Fibroblast of upper back skin (primary cell): ENCODE results near the gene EHD1.

Experiments
- DNase-seq: peaks from one replicate; pipeline ENCODE4 v3.0.0-alpha.2; 2013

The EHD1 gene

DNA sequence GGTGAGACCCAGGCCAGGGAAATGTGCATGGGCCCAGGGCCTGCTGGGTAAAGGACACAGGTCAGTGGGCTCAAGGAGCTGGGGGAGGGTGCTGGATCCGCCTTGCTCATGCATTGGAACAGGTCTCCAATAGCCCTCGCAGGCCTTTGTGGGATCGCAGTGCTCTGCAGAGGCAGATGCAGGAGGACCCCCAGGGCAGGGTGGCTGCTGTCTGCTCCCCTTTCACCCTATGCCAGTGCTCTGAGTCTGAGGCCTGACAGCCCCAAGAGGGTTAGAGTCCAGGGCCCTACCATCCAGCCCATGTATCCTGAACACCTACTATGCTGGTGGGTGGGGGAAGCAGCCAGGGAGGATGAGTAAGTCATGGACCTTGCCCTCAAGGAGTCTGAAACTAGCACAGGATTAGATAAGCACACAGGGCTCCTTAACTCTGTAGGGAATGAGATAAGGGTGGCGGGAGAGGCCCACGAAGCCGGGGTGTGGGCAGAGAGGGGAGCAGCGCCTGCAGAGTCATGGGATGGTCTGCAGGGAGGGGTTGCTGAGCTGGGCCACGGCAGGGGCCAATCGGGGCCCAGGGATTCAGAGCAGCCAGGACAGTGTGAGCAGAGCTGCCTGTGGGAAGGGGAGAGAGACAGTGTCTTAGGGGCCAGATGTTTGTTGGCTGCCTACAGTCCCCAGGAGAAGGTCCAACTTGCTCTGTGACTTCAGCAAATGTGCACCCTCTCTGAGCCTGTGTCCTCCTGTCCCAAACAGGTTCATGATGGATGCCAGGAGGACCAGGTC lies 10.5 kb upstream of the EHD1 start:
- DNase-seq = no peak

DNA sequence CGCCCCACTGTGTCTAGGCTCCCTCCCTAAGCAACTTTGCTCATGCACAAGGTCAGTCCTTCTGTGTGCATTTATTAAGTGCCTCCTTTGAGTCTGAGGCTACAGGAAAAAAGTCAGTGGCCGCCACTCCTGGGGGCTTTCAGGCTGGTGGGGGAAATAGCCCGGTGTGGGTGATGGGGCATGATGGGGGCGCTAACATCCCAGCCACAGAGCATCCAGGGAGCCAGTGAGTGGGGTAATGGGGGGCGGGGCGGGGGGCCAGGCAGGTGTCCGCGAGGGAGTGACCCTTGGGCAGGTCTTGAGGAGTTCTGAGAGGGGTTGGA lies 9.9 kb upstream of the EHD1 start:
- DNase-seq = no peak

DNA sequence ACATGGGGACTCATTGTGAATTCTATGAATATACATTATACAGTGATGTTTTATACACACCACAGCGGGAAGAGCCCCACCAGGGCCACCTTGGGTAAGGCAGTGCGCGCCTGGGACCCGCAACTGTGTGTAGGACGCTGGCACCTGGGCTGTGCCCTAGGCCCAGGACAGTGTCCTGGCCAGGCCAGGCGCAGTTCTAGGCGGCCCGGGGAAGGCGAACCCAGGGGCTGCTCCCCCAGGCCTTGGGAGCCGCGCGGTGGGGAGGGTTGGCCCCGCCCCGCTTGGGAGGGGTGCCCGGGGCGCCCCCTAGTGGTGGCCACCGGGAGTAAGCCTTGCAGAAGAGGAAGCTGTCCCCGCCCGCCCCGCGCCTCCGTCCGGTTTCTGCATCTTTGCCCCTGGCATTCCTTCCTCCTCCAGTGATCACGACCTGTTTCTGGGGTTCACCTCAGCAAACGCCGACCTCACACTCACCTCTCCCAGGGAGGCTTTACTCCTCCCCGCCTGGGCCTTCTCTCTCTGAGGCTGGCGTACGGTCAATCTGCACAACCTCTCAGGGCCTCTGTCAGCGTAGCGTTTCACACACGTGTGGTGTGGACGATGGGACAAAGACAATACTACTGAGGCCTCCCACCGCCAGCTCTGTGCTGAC lies 9.5 kb upstream of the EHD1 start:
- DNase-seq = peak; percentile 61

DNA sequence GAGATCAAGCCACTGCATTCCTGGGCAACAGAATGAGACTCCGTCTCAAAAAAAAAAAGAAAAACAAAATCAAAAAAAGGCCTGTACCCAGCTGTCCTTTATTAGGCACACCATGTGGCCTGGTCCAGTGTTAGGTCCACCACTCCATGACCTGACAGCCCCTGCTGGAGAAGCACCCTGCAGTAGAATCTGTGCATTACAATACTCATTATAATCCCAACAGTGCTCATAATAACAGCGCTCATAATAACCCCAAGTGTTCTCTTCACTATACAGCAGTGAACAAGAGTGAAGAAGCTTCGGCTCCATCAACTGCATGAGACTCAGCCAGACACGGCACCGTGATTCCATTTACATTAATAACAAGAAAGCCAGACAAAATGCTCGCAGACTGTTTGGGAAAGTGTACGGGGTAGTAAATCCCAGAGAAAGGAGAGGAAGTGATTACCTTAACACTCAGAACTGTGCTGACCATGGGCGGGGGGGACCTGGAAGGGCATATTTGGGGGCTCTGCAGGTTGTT lies 8.9 kb upstream of the EHD1 start:
- no peak for DNase-seq

DNA sequence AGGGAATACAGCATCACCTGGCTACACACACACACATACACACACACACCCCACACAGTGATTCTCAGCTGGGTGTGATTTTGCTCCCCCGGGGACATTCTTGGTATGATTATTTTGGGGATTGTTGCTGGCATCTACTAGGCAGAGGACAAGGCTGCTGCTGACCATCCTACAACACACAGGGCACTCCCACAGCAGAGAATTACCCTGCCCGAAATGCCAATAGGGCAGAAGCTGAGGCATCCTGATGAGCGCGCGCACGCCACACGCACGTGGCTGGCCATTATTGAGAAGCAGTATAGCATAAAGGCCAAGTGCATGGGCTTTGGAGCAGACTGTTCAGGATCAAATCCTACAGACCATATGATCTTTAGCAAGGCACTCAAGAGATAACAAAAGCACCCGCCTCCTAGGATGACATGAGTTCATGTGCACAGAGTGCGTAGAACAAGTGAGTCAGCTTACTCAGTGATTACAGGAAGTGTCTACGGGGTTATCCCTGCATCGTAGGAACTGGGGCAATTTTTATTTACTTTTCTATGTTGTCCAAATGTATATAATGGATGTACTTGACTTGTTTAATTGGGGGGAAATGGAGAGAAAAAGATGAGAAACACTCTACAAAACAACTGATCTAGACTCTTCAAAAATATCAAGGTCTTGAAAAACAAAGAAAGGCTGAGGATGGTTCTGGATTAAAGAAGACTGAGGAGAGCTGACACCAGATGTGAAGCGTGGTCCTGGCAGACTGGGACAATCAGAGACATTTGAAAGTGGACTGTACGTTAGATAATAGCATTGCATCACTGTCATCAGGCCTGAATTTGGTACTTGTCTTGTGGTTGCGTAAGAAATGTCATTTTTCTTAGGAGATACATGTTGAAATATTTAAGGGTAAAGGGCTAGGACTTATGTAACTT lies 7.2 kb upstream of the EHD1 start:
- DNase-seq = peak; percentile 45

DNA sequence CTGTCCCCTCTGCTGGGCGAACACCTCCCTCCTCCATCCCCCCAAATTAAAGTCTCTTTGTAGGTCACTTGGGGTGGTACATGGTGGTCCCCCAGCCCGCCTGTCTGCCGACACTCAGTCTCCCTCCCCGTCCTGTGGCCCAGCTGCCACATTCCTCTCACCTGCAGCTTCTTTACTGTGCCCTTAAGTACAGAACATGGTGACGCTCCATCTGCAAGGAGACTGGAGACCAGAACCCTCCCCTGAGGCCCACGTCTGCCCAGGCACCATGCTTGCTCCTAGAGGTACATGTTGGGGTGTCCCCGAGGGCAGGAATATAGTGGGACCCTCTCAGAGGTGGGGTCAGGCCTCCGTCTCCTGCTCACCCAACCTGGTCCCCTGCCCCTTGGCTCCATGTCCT lies 5.6 kb upstream of the EHD1 start:
- DNase-seq = no peak

DNA sequence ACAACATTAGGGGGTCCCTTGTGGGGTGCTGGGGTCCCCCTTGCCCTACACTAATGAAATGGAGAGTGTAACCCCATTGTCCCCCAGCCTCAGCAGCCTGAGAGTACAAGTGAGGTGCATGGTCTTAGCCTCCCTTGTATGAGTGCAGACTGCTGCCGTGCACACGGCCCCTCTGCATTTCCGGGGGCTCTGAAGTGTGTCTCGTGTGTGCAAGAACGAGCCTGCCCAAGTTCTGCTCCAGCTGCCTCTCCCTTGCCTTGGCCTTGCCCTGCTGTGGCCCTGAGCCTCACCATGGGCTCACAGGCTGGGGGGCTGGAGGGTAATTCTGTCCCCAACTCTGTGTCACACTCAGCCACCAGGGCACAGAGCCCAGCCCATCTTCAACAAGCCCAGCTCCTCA lies 5.2 kb upstream of the EHD1 start:
- no peak for DNase-seq

DNA sequence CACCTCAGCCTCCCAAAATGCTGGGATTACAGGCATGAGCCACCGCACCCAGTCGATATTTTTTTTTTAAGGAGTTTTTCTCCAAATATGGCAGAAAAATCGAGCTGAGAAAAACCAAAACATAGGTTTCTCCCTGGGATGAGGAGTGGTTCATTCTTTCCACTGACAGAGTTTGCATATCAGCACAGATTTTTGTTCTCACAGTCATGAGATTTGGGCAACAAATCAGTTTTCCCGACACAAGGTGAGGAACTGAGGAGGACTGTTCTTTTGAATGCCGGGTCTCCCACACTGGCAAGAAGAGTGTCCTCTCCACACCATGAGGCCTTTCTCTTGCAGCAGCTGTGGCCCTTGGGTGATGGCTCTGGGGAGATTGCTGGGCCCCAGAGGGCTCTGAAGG lies 3.8 kb upstream of the EHD1 start:
- no peak for DNase-seq

DNA sequence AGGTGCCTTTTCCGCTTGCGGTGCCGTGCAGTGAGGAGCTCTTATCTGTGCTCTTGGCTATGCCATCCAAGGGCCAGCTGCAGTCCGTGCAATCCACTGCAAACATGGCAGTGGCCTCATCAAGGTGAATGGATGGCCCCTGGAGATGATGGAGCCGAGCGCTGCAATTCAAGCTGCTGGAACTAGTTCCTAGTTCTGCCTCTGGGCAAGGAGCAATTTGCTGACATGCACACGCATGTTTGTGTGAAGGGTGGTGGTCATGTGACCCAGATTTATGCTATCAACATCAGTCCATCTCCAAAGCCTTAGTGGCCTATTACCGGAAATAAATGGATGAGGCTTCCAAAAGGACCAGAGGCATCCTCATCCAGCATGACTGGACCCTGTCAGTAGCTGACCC lies 3.1 kb upstream of the EHD1 start:
- DNase-seq = no peak

DNA sequence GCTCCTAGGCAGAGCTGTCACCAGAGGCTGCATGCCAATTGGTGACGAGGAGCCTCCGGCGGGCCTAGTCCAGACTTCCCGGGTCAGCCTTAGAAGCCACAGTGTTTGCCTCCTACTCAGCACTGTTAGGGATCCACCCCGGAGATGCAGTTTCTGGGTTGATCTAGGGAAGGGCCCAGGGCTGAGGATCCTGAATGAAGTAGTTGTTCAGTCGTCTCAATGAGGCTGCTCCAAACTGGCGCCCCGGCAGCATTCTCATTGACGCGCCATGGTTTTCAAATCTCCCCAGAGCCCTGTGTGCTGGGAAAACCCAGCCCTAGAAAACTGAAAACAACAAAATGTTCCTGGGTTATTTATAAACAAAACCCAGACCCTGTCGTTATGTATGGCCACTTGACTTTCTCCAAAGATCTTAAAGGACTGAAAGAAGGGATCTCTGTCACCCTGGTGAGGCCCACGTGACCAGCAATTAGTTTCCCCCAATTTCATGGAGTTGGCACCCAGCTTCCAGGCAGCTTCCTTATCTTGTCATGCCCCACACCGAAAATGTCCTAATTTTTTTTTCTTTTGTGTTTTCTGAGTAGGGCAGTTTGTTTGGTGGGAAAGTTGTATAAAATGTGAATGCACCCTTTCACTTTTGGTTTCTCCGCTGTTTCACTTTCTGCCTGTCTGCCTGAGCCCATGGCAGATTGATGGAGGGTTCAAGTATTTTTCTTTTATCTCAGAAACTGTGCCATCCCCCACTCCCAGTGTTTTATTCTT lies 2.0 kb upstream of the EHD1 start:
- no peak for DNase-seq

DNA sequence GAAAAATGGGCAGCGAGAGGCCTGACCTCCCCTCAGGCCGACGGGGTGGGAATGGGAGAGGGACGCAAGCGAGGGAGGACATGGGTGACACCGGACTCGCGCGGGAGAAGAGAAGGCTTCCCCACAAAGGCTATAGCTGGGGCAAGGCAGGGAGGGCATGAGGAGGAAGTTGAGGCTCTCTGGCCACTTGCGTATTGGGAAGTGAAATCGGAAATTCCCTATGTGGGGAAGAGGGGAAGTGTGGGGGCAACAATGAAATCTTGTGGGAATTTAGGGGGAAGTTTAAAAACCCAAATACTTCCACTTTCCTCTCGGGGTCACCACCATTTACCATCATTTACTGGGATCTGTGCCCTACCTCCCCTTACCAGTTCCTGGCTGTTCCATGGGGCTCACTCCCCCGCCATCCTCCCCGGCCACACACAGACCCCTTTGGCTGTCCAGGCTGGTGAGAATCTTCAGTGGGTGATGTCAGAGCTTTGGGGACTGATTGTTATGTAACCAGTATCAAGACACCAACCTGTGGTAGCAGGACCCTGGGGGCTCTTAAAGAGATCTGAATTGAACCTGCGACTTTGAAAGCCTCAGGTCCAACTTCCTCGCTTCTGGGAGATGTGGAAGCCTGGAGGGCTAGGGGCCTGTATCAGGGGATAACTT lies 951 bp upstream of the EHD1 start:
- DNase-seq = no peak

DNA sequence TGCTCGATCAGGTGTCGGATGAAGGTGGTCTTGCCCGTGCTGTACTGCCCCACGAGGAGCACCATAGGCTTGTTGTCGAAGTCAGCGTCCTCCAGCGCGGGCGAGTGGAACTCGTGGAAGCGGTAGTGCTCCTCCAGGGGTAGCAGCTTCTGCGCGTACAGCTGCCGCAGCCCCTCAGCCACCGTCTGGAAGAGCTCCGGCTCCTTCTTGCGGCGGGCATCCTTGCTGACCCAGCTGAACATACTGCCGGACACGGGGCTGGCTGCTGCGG lies 263 bp downstream of the EHD1 start:
- no peak for DNase-seq

DNA sequence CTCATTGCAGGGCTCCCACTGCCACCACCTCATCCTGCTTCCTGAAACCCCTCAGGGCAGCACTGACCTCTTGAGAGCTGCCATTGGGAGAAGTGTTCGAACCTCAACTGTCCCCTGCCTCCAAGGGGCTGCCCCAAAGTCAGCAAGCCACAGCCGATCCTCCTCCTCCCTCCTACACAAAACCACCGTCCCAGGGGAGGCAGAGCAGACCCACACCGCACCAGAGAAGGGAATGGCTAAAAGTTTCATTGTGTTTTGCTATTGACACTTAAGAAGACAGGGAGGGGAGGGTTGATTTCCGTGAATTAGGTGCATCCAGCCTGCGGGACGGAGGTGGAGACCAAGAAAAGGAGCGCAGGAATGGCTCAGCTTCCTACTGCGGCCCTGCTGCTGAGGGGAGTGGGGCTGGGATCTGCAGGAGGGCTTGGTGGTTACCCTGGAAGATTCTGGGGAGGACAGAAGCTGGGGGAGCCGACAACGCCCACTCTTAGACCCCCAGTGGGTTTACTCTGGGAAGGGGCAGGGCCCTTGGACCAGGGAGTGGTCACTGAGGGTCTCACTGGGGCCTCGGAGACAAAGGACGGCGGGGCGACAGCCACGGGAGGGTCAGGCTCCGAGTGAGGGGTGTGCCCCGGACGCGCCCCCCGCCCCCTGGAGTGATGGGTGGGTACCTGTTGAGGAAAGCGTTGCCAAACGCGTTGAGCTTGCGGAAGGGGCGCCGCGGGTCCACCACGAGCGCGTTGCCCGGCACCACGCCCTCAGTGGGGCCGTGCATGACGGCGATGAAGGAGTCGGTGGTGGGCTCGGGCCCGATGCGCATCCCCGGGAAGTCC lies 815 bp downstream of the EHD1 start:
- DNase-seq = no peak

DNA sequence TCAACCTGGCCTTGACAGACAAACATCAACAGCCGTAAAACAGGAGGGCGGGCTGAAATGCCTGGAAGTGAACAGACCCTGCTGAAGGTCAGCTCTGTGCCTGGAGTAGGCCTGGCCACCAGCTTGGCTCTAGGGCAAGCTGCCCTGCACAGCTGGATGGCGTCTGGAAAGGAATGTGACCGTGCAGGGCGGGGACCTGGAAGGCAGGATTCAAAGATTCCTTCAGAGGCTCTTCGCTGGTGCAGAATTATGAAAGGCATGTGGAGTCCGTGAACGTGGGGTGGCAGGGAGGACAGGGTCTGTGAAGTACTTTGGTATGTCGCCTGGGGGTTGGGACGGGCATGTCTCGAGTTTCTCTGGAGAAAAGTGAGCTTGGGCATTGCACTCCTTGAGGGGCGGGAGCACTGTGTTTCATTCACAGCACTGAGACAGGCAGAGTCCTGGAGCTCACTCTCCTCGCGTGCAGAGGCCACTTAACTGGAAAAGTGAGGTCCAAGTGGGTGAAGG lies 1.5 kb downstream of the EHD1 start:
- peak; percentile 55 for DNase-seq

DNA sequence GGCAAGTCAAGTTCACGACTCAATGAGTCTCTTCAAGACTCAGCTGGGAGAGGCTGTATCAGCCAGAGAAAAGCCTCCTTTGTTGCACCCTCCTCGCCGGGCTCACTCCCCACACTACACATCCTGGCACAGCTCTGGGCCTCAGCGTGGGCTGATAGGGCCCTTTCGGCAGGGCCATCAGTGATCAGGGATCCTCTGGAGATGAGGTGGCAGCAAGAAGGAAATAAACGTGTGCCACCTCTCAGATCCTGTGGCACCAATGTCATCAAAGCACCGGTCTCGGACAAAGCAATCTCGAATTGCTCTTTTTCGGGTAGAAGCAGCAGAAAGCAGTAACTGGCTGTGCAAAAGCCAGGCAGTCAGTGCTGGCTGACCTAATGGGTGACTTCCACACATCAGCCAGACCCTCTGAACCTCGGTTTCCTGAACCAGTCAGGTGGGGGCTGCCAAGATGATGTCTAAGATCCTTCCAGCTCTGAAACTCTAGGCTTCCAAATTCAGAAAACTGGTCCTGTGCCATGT lies 2.1 kb downstream of the EHD1 start:
- no peak for DNase-seq

DNA sequence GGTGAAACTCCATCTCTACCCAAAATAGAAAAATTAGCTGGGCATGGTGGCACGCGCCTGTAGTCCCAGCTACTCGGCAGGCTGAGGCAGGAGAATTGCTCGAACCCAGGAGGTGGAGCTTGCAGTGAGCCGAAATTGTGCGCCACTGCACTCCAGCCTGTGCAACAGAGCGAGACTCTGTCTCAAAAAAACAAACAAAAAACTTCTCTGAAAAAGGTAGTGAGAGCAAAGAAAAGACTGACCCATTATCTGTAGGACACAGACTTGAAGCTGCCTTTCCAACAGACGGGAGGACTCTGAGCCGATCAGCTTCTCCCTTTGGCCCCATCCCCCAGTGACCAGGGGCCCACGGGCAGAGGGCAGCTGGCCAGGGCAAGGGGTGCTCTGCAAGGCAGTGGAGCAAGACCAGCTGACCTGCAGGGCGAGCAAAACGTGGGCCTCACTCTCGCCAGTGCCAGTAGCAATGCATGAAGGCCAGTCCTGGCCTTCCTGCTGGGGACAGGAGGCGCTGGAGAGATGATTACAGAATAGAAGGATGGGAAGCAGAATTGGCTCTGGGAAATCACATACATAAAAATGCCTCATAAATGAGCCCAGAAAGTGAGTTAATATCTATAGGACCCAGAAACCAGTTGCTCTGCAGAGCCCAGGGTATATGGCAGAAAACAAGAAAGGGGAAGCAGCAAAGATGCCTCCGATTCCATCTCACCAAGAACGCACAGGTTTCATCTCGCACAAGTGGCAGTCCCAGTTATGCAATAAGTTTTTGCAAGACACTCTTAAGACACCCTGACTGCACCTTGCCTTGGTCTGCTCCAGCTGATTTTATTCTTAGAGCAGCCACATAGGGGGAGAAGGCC lies 2.8 kb downstream of the EHD1 start:
- DNase-seq = no peak

DNA sequence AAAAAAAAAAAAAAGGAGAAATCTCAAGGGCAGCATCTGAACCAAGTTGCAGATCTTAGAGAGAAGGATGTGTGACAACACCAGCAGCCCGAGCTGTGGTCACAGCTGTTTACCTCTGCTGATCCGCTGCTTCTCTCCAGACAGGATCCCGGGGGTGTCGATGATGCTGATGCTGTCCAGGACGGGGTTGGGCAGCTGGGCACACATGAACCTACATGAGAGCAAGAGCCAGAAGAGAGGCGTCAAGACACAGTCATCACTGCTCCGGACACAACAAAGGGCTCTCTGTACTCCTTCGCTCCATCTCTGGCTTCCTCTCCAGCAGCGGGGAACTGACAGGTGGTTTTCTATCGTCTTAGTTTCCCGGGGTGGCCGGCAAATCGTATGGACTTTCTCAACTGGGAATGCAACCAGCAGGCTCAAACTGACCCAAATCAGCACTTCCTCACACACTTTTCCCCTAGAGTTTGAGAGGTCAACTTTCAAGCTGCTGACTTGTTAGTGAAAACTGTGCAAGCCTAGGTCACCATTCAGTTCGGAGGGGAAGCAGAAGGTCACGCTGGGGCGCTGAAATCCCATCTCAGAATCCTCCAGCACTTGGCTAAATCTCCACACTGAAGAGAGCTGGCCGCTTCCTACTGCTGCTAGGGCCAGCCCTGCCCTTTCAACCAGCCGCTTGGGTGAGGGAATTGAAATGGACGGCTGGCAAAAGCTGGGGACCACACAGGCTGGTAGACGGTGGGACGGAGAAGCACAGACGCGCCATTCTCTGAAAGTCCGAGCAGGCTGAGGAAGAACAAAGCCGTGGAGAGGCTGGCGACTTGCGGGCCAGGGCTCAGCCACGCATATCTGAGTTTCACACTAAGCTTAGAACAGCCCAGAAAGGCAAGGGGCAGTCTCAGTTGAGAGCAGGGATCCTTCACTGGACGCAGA lies 3.8 kb downstream of the EHD1 start:
- DNase-seq = no peak

DNA sequence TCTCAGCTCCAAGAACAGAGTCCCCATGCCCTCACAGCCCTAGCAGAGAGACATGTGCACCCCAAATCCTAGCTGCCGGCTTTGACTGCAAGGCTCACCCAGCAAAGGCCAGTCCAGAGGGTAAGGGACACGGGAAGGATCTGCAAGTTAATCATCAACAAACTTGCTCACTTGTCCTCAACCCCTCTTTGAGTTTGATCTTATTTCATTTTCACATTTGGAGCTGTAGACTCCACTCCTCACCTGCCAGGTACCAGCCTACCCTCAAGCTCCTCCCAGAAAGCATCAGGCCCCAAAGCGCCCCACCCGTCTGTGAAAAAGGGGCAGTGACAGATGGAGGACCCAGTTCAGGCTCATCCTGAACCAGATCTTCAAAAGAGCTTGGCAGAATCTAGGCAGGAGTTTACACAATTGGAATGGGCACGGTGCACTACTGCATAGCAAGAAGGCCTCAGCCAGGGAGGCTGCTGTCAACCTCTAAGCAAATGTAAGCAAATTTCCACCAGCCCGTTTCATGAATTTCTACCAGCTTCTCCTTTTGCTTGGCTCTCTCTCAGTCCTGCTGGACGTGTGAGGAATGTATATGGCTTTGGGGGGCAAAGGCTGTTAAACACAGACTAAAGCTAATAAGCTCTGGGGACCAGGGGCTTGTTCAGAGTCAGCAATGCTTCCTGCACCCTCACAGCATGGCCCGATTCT lies 5.5 kb downstream of the EHD1 start:
- DNase-seq = no peak
